ENCODE measurements around the gene STUM. TPM values are rescaled to one million over a fixed set of nuclear protein-coding genes. Genes with fewer than 3 reads are reported as not detected.

Gene STUM
- total and polyA plus RNA-seq, 2 experiments from 2014 or later: 0.23 to 1.3 TPM

- TF ChIP-seq REST (IDR thresholded peaks at IDR 0.05; ENCODE audit: unreplicated experiment): no peak
- no peak for TF ChIP-seq STAT1 (IDR thresholded peaks at IDR 0.05; ENCODE audit: unreplicated experiment)
- TF ChIP-seq EZH2 (IDR thresholded peaks at IDR 0.05; ENCODE audit: low read depth, unreplicated experiment): no peak
- TF ChIP-seq ZNF114 (CRISPR knock-in tag; IDR thresholded peaks at IDR 0.05): no peak
- no peak for TF ChIP-seq POLR2AphosphoS5 (IDR thresholded peaks at IDR 0.05; ENCODE audit: low read depth)
These were observed 3.5 kb downstream of the STUM start (continued) for GRCh38 chr1:226552061-226552460.

- ATAC-seq (no peak), DNase-seq (ENCODE audit: low spot score) (no peak)
- H4K20me1 ChIP-seq (replicated peaks; ENCODE audit: insufficient read depth): no peaks in the 10 kb centered on the region; the same call in 1 of the 2 replicates
- Mint-ChIP-seq H3K4me3 (no peak overlapping the region), H3K36me3 (ENCODE audit: low read depth) (no peaks in the 10 kb centered on the region), H3K27ac (no peak overlapping the region), H3K4me1 (peaks cover 19% of the 10 kb centered on the region), H3K27me3 (ENCODE audit: insufficient read depth, low read depth, poor library complexity) (peaks cover 26% of the 10 kb centered on the region), H3K9me3 (no peaks in the 10 kb centered on the region)
- H3K4me1 ChIP-seq (ENCODE audit: insufficient read depth): peaks cover 5% of the 10 kb centered on the region
- H3K27me3 ChIP-seq (ENCODE audit: insufficient read depth): peaks cover 28% of the 10 kb centered on the region
- no peaks in the 10 kb centered on the region for H3K79me2 ChIP-seq (replicated peaks; ENCODE audit: insufficient read depth)
- no peaks in the 10 kb centered on the region for H3F3A ChIP-seq (replicated peaks; ENCODE audit: low read depth)
- no peak overlapping the region for H3K4me2 ChIP-seq
- no peaks in the 10 kb centered on the region for H3K36me3 ChIP-seq (ENCODE audit: insufficient read depth)
- no peak overlapping the region for H3K27ac ChIP-seq (ENCODE audit: low read depth)
- no peak overlapping the region for H3K4me3 ChIP-seq
- H3K9me2 ChIP-seq (ENCODE audit: insufficient read depth): 0 out of 2 replicates have a peak, but pooled peaks cover 4% of the 10 kb centered on the region
- H2AFZ ChIP-seq: no peak overlapping the region
- TF ChIP-seq EZH2 (IDR thresholded peaks at IDR 0.05; ENCODE audit: low read depth, unreplicated experiment) (no peak), ZNF331 (CRISPR knock-in tag; IDR thresholded peaks at IDR 0.05; ENCODE audit: low read depth) (no peak), ETS1 (IDR thresholded peaks at IDR 0.05) (no peak), JUNB (IDR thresholded peaks at IDR 0.05; ENCODE audit: unreplicated experiment) (no peak), ZNF462 (CRISPR knock-in tag; IDR thresholded peaks at IDR 0.05) (no peak), STAT1 (IDR thresholded peaks at IDR 0.05; ENCODE audit: unreplicated experiment) (no peak), ZNF114 (CRISPR knock-in tag; IDR thresholded peaks at IDR 0.05) (no peak), POLR2AphosphoS5 (IDR thresholded peaks at IDR 0.05; ENCODE audit: low read depth) (no peak), CTCF (conservative IDR thresholded peaks at IDR 0.05; ENCODE audit: low read depth in 2 of 2) (no peak), NANOG (IDR thresholded peaks at IDR 0.05; ENCODE audit: borderline replicate concordance) (no peak), EZH2phosphoT487 (IDR thresholded peaks at IDR 0.05; ENCODE audit: unreplicated experiment) (no peak)
These were observed 4.8 kb downstream of the STUM start for GRCh38 chr1:226553266-226553923.
